GM23338 (cell line): Measurements from ENCODE around the gene OR4K2.

Source experiments
- CREB1 ChIP-seq: fragments of 250-450 bp; sonication (Bioruptor Pico); IDR thresholded peaks from 2 replicates; pipeline ENCODE4 v1.5.0; 2020; ENCODE audit warnings: low read depth, mild to moderate bottlenecking, moderate library complexity
- EZH2 ChIP-seq: fragments of 200-600 bp; sonication (generic); IDR thresholded peaks from one replicate; pipeline ENCODE4 v1.8.0; 2017; ENCODE audit warnings: antibody characterized with exemption, mild to moderate bottlenecking, low read depth; ENCODE audit not compliant: unreplicated experiment
- EZH2phosphoT487 ChIP-seq: fragments of 200-600 bp; sonication (generic); IDR thresholded peaks from one replicate; pipeline ENCODE4 v1.8.1; 2018; ENCODE audit warnings: antibody characterized with exemption; ENCODE audit not compliant: unreplicated experiment
- JUNB ChIP-seq: IDR thresholded peaks from one replicate; pipeline ENCODE4 v1.6.1; 2016; ENCODE audit warnings: antibody characterized with exemption; ENCODE audit not compliant: unreplicated experiment
- NANOG ChIP-seq: IDR thresholded peaks from 2 replicates; pipeline ENCODE4 v1.6.1; 2016; ENCODE audit warnings: antibody characterized with exemption, borderline replicate concordance
- POLR2AphosphoS5 ChIP-seq: IDR thresholded peaks from 2 replicates; pipeline ENCODE4 v1.6.1; 2016; ENCODE audit warnings: antibody characterized with exemption, low read depth
- STAT1 ChIP-seq: IDR thresholded peaks from one replicate; pipeline ENCODE4 v1.6.1; 2016; ENCODE audit warnings: antibody characterized with exemption; ENCODE audit not compliant: unreplicated experiment
- ZNF114 ChIP-seq: fragments of 250-450 bp; sonication (Bioruptor Pico); IDR thresholded peaks from 2 replicates; pipeline ENCODE4 v1.5.0; 2020; ENCODE audit warnings: mild to moderate bottlenecking, moderate library complexity
- ZNF331 ChIP-seq: fragments of 250-450 bp; sonication (Bioruptor Pico); IDR thresholded peaks from 2 replicates; pipeline ENCODE4 v1.5.0; 2020; ENCODE audit warnings: low read depth, mild to moderate bottlenecking, moderate library complexity
- TF ChIP-seq, protein P1 (sequence below), 2 experiments: fragments of 200-600 bp in 1 of 2; sonication (generic) in 1 of 2; conservative IDR thresholded peaks; 2 replicates each; pipeline versions ENCODE4 v1.5.1 to v1.6.1; 2016 to 2017; ENCODE audit warnings: antibody characterized with exemption in 2 of 2, low read depth in 2 of 2, mild to moderate bottlenecking in 2 of 2, moderate library complexity in 1 of 2
- TF ChIP-seq, protein P2 (sequence below): IDR thresholded peaks from one replicate; pipeline ENCODE4 v1.6.1; 2018; ENCODE audit warnings: antibody characterized with exemption; ENCODE audit not compliant: unreplicated experiment
- TF ChIP-seq, protein P3 (sequence below): IDR thresholded peaks from 2 replicates; pipeline ENCODE4 v1.6.1; 2016; ENCODE audit warnings: antibody characterized with exemption
- TF ChIP-seq, protein P4 (sequence below): fragments of 250-450 bp; sonication (Bioruptor Pico); IDR thresholded peaks from 2 replicates; pipeline ENCODE4 v1.5.0; 2020; ENCODE audit warnings: mild to moderate bottlenecking, moderate library complexity

DNA sequence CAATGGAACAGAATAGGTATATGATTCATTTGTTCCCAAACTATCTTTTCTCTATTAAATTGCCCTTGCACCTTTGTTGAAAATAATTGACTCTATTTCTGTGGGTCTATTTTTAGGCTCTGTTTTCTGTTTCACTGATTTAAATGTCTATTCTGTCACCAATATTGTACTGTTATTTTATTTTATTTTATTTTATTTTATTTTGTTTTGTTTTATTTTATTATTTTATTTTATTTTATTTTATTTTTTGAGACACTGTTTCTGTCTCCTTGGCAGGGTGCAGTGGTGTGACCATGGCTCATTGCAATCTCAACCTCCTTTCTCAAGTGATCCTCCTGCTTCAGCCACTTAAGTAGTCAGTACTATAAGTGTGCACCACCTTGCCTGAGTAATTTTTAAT, 36.5 kb upstream of the OR4K2 start:
- TF ChIP-seq, protein P1, sequence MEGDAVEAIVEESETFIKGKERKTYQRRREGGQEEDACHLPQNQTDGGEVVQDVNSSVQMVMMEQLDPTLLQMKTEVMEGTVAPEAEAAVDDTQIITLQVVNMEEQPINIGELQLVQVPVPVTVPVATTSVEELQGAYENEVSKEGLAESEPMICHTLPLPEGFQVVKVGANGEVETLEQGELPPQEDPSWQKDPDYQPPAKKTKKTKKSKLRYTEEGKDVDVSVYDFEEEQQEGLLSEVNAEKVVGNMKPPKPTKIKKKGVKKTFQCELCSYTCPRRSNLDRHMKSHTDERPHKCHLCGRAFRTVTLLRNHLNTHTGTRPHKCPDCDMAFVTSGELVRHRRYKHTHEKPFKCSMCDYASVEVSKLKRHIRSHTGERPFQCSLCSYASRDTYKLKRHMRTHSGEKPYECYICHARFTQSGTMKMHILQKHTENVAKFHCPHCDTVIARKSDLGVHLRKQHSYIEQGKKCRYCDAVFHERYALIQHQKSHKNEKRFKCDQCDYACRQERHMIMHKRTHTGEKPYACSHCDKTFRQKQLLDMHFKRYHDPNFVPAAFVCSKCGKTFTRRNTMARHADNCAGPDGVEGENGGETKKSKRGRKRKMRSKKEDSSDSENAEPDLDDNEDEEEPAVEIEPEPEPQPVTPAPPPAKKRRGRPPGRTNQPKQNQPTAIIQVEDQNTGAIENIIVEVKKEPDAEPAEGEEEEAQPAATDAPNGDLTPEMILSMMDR (conservative IDR thresholded peaks at IDR 0.05; ENCODE audit: low read depth in 2 of 2) = no peak
- no peak for TF ChIP-seq CREB1 (CRISPR knock-in tag)
- TF ChIP-seq EZH2 = no peak
- TF ChIP-seq, protein P2, sequence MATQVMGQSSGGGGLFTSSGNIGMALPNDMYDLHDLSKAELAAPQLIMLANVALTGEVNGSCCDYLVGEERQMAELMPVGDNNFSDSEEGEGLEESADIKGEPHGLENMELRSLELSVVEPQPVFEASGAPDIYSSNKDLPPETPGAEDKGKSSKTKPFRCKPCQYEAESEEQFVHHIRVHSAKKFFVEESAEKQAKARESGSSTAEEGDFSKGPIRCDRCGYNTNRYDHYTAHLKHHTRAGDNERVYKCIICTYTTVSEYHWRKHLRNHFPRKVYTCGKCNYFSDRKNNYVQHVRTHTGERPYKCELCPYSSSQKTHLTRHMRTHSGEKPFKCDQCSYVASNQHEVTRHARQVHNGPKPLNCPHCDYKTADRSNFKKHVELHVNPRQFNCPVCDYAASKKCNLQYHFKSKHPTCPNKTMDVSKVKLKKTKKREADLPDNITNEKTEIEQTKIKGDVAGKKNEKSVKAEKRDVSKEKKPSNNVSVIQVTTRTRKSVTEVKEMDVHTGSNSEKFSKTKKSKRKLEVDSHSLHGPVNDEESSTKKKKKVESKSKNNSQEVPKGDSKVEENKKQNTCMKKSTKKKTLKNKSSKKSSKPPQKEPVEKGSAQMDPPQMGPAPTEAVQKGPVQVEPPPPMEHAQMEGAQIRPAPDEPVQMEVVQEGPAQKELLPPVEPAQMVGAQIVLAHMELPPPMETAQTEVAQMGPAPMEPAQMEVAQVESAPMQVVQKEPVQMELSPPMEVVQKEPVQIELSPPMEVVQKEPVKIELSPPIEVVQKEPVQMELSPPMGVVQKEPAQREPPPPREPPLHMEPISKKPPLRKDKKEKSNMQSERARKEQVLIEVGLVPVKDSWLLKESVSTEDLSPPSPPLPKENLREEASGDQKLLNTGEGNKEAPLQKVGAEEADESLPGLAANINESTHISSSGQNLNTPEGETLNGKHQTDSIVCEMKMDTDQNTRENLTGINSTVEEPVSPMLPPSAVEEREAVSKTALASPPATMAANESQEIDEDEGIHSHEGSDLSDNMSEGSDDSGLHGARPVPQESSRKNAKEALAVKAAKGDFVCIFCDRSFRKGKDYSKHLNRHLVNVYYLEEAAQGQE = no peak
- no peak for TF ChIP-seq POLR2AphosphoS5
- TF ChIP-seq EZH2phosphoT487 = no peak
- TF ChIP-seq ZNF114 (CRISPR knock-in tag) = no peak
- TF ChIP-seq ZNF331 (CRISPR knock-in tag) = no peak
- TF ChIP-seq NANOG = no peak
- no peak for TF ChIP-seq JUNB
- no peak for TF ChIP-seq STAT1
- TF ChIP-seq, protein P3, sequence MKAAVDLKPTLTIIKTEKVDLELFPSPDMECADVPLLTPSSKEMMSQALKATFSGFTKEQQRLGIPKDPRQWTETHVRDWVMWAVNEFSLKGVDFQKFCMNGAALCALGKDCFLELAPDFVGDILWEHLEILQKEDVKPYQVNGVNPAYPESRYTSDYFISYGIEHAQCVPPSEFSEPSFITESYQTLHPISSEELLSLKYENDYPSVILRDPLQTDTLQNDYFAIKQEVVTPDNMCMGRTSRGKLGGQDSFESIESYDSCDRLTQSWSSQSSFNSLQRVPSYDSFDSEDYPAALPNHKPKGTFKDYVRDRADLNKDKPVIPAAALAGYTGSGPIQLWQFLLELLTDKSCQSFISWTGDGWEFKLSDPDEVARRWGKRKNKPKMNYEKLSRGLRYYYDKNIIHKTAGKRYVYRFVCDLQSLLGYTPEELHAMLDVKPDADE = no peak
- TF ChIP-seq, protein P4, sequence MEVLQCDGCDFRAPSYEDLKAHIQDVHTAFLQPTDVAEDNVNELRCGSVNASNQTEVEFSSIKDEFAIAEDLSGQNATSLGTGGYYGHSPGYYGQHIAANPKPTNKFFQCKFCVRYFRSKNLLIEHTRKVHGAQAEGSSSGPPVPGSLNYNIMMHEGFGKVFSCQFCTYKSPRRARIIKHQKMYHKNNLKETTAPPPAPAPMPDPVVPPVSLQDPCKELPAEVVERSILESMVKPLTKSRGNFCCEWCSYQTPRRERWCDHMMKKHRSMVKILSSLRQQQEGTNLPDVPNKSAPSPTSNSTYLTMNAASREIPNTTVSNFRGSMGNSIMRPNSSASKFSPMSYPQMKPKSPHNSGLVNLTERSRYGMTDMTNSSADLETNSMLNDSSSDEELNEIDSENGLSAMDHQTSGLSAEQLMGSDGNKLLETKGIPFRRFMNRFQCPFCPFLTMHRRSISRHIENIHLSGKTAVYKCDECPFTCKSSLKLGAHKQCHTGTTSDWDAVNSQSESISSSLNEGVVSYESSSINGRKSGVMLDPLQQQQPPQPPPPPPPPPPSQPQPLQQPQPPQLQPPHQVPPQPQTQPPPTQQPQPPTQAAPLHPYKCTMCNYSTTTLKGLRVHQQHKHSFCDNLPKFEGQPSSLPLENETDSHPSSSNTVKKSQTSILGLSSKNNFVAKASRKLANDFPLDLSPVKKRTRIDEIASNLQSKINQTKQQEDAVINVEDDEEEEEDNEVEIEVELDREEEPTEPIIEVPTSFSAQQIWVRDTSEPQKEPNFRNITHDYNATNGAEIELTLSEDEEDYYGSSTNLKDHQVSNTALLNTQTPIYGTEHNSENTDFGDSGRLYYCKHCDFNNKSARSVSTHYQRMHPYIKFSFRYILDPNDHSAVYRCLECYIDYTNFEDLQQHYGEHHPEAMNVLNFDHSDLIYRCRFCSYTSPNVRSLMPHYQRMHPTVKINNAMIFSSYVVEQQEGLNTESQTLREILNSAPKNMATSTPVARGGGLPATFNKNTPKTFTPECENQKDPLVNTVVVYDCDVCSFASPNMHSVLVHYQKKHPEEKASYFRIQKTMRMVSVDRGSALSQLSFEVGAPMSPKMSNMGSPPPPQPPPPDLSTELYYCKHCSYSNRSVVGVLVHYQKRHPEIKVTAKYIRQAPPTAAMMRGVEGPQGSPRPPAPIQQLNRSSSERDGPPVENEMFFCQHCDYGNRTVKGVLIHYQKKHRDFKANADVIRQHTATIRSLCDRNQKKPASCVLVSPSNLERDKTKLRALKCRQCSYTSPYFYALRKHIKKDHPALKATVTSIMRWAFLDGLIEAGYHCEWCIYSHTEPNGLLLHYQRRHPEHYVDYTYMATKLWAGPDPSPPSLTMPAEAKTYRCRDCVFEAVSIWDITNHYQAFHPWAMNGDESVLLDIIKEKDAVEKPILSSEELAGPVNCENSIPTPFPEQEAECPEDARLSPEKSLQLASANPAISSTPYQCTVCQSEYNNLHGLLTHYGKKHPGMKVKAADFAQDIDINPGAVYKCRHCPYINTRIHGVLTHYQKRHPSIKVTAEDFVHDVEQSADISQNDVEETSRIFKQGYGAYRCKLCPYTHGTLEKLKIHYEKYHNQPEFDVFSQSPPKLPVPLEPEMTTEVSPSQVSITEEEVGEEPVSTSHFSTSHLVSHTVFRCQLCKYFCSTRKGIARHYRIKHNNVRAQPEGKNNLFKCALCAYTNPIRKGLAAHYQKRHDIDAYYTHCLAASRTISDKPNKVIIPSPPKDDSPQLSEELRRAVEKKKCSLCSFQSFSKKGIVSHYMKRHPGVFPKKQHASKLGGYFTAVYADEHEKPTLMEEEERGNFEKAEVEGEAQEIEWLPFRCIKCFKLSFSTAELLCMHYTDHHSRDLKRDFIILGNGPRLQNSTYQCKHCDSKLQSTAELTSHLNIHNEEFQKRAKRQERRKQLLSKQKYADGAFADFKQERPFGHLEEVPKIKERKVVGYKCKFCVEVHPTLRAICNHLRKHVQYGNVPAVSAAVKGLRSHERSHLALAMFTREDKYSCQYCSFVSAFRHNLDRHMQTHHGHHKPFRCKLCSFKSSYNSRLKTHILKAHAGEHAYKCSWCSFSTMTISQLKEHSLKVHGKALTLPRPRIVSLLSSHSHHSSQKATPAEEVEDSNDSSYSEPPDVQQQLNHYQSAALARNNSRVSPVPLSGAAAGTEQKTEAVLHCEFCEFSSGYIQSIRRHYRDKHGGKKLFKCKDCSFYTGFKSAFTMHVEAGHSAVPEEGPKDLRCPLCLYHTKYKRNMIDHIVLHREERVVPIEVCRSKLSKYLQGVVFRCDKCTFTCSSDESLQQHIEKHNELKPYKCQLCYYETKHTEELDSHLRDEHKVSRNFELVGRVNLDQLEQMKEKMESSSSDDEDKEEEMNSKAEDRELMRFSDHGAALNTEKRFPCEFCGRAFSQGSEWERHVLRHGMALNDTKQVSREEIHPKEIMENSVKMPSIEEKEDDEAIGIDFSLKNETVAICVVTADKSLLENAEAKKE (CRISPR knock-in tag) = no peak
